A549 (cell line): Measurements from ENCODE around the gene VARS2. TPM values are rescaled to one million over a fixed set of nuclear protein-coding genes. Genes with fewer than 3 reads are reported as not detected.

Experiments
- ATAC-seq, 2 experiments: fragments of 200-7000 bp in 1 of 2; fragments of >200 bp in 1 of 2; cut with Nextera tagmentation in 1 of 2; cut with Tn5 transposase in 1 of 2; 3 replicates each; pipeline versions ENCODE4 v1.8.0 to v1.9.1; 2018 to 2020; ENCODE audit warnings: mild to moderate bottlenecking in 1 of 2, moderate library complexity in 1 of 2
- CTCF ChIA-PET: fragments of 300-600 bp; sonication (Branson Sonifier 250); formaldehyde crosslinking; extraction: SDS; loops from one replicate; lab custom pipeline; 2021; ENCODE audit warnings: antibody characterized with exemption, inconsistent platforms; lab: Yijun Ruan, JAX
- POLR2A ChIA-PET: fragments of 350-600 bp; formaldehyde crosslinking; extraction: SDS; loops from one replicate; lab custom pipeline; 2021; ENCODE audit warnings: antibody characterized with exemption, inconsistent platforms; lab: Yijun Ruan, JAX
- DNase-seq, 2 experiments: peaks; one replicate each; pipeline versions ENCODE4 v3.0.0 to v3.0.0-alpha.2; 2011 to 2016; ENCODE audit warnings: low read depth in 1 of 2, low spot score in 1 of 2
- FAIRE-seq: peaks from 2 replicates; lab custom pipeline; 2011; peaks lifted over from hg19 to GRCh38; lab: Jason Lieb, UNC
- H3K27ac ChIP-seq, 2 experiments: fragments of >200 bp; sonication (Bioruptor Twin); formaldehyde crosslinking; 3 replicates each; pipeline ENCODE4 v1.5.1; 2016 to 2017
- H3K4me1 ChIP-seq: fragments of >200 bp; sonication (Bioruptor Twin); formaldehyde crosslinking; 3 replicates; pipeline ENCODE4 v1.6.1; 2016
- H3K4me2 ChIP-seq: fragments of >200 bp; sonication (Bioruptor Twin); formaldehyde crosslinking; 3 replicates; pipeline ENCODE4 v1.6.1; 2016
- H3K4me3 ChIP-seq: fragments of >200 bp; sonication (Bioruptor Twin); formaldehyde crosslinking; 3 replicates; pipeline ENCODE4 v1.5.1; 2016
- H3K9me3 ChIP-seq: fragments of >200 bp; sonication (Bioruptor Twin); formaldehyde crosslinking; 3 replicates; pipeline ENCODE4 v1.6.1; 2016
- CBX2 ChIP-seq: fragments of 200-600 bp; sonication (generic); IDR thresholded peaks from 2 replicates; pipeline ENCODE4 v1.6.1; 2016; ENCODE audit warnings: low read depth, mild to moderate bottlenecking, borderline replicate concordance
- EHMT2 ChIP-seq: fragments of 200-600 bp; sonication (generic); IDR thresholded peaks from 2 replicates; pipeline ENCODE4 v1.6.1; 2016; ENCODE audit warnings: antibody characterized with exemption, low read depth, mild to moderate bottlenecking, moderate library complexity
- EP300 ChIP-seq, 2 experiments: fragments of >200 bp; sonication (Bioruptor Twin); formaldehyde crosslinking; IDR thresholded peaks; 2 replicates in 1 of 2; 3 replicates in 1 of 2; pipeline ENCODE4 v1.6.1; 2016 to 2017
- FOSB ChIP-seq: fragments of 250-450 bp; sonication (Bioruptor Pico); IDR thresholded peaks from 2 replicates; pipeline ENCODE4 v1.5.0; 2020; ENCODE audit warnings: mild to moderate bottlenecking, moderate library complexity
- GATA3 ChIP-seq: IDR thresholded peaks from 2 replicates; pipeline ENCODE4 v1.6.1; 2012; ENCODE audit warnings: borderline replicate concordance
- HEYL ChIP-seq: fragments of 250-450 bp; sonication (Bioruptor Pico); IDR thresholded peaks from 2 replicates; pipeline ENCODE4 v1.8.0; 2021; ENCODE audit warnings: mild to moderate bottlenecking, moderate library complexity
- HOXA7 ChIP-seq: fragments of 250-450 bp; sonication (Bioruptor Pico); IDR thresholded peaks from 2 replicates; pipeline ENCODE4 v1.5.0; 2020; ENCODE audit warnings: mild to moderate bottlenecking, moderate library complexity
- HOXB5 ChIP-seq: fragments of 250-450 bp; sonication (Bioruptor Pico); IDR thresholded peaks from 2 replicates; pipeline ENCODE4 v1.5.0; 2020; ENCODE audit warnings: mild to moderate bottlenecking, moderate library complexity
- KDM1A ChIP-seq: fragments of 200-600 bp; sonication (generic); IDR thresholded peaks from 2 replicates; pipeline ENCODE4 v1.6.1; 2016; ENCODE audit warnings: low read depth, mild to moderate bottlenecking
- RAD21 ChIP-seq, 2 experiments: fragments of >200 bp in 1 of 2; sonication (Bioruptor Twin) in 1 of 2; formaldehyde crosslinking in 1 of 2; IDR thresholded peaks in 1 of 2; conservative IDR thresholded peaks in 1 of 2; 2 replicates in 1 of 2; 3 replicates in 1 of 2; pipeline ENCODE4 v1.6.1; 2012 to 2018; ENCODE audit warnings: inconsistent platforms in 1 of 2
- SMC3 ChIP-seq: fragments of >200 bp; sonication (Bioruptor Twin); formaldehyde crosslinking; IDR thresholded peaks from 3 replicates; pipeline ENCODE4 v1.6.1; 2018; ENCODE audit warnings: inconsistent platforms
- ZNF302 ChIP-seq: fragments of 250-450 bp; sonication (Bioruptor Pico); IDR thresholded peaks from 2 replicates; pipeline ENCODE4 v1.9.0; 2021; ENCODE audit warnings: inconsistent platforms, mild to moderate bottlenecking, moderate library complexity
- ZSCAN20 ChIP-seq: fragments of 250-450 bp; sonication (Bioruptor Pico); IDR thresholded peaks from 2 replicates; pipeline ENCODE4 v1.8.0; 2022; ENCODE audit warnings: mild to moderate bottlenecking, moderate library complexity
- WGBS: methylation state at CpG from one replicate; pipeline ENCODE4 v1.1.6; 2017; ENCODE audit errors: missing lambda C conversion rate; 5-methylcytosine and 5-hydroxymethylcytosine counted together
- polyA plus RNA-seq, 4 experiments: library from polyadenylated mRNA; depleted of rRNA in 3 of 4; stranded (reverse); fragments of >200 nt; fragmentation: RNase III in 1 of 4; extraction: RNeasy Plus Mini Kit Qiagen cat#74134 plus additional on column Dnase treatment in 1 of 4; gene quantifications; 2 replicates in 3 of 4; 3 replicates in 1 of 4; pipeline ENCODE4 v1.2.3, GENCODE V29; 2011 to 2017
- TF ChIP-seq, protein P1 (sequence below): IDR thresholded peaks from 2 replicates; pipeline ENCODE4 v1.6.1; 2012
- TF ChIP-seq, protein P2 (sequence below): fragments of >200 bp; sonication (Bioruptor Twin); formaldehyde crosslinking; IDR thresholded peaks from 3 replicates; pipeline ENCODE4 v1.5.1; 2016
- TF ChIP-seq, protein P3 (sequence below): IDR thresholded peaks from 2 replicates; pipeline ENCODE4 v1.6.1; 2012
- TF ChIP-seq, protein P4 (sequence below): fragments of 450-650 bp; IDR thresholded peaks from 2 replicates; pipeline ENCODE4 v1.6.1; 2014; ENCODE audit warnings: antibody characterized with exemption
- TF ChIP-seq, protein P5 (sequence below): fragments of >200 bp; sonication (Bioruptor Twin); formaldehyde crosslinking; IDR thresholded peaks from 2 replicates; pipeline ENCODE4 v1.6.1; 2016

VARS2 gene
- polyA plus RNA-seq, 2 of the 4 experiments (the other 2 are of a cell fraction): 15.0 to 15.5 TPM

DNA sequence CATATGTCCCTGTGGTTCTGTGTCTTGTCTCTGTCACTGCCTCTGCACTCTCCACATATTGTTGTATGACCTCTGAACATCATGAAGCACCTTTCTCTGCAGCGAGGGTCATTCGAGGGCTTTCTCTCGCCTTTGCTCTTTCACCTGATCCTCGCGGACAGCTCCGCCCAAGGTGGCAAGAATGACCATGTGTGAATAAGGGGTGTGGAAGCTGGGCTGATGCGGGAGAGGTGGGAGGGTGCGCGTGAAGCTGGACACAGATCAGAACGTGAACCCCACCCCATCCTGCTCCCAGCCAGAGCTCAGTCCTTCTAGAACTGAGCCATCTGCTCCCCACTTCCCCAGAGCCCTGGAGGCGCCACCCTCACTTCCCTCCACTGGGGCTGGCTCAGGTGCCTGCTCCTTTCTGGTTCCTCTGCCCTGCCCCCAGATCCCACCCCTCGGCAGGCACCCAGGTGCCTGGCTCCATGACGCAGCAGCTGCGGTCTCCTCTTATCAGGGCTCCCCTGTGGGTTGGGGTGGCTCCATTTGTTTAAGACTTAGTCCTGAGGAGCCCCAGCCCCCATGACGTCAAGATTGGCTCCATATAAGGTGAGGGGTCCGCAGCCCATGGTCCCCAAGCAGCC lies 26.4 kb downstream of the VARS2 start, which contains the start of gene MUCL3:
Gene MUCL3, plus strand, starts transcription at position 613 of the 626 bp plus-strand sequence. CDS start 27 bp downstream, outside the sequence.
- H3K9me3 ChIP-seq: no peaks in the 10 kb centered on the region
- no peak for ATAC-seq
- H3K4me3 ChIP-seq: no peak within 1 kb of the TSS
- 89% methylated on average over 10 of the region's 16 CpGs for WGBS
- FAIRE-seq: no peak
- TF ChIP-seq KDM1A (no peak), HEYL (CRISPR knock-in tag) (no peak), EHMT2 (no peak), ZNF302 (CRISPR knock-in tag) (no peak)
- no peak for DNase-seq
- ChIA-PET CTCF (interaction anchor here (0.6 to 4.7 kb wide), 5 partner anchors 15 to 140 kb away, joined by 3 to 47 read pairs (median 4); partner anchors contain the start of gene VARS2), POLR2A (interaction anchor here (0.7 kb wide), 1 partner anchor 24 kb away, joined by 5 read pairs; no protein-coding TSS in a partner anchor)
- peaks cover 14% of the 10 kb centered on the region for H3K4me1 ChIP-seq
- H3K4me2 ChIP-seq: no peak within 1 kb of the TSS
- peak within 1 kb of the TSS; percentile 80 to 84; a peak in 4 of 6 replicates for H3K27ac ChIP-seq

DNA sequence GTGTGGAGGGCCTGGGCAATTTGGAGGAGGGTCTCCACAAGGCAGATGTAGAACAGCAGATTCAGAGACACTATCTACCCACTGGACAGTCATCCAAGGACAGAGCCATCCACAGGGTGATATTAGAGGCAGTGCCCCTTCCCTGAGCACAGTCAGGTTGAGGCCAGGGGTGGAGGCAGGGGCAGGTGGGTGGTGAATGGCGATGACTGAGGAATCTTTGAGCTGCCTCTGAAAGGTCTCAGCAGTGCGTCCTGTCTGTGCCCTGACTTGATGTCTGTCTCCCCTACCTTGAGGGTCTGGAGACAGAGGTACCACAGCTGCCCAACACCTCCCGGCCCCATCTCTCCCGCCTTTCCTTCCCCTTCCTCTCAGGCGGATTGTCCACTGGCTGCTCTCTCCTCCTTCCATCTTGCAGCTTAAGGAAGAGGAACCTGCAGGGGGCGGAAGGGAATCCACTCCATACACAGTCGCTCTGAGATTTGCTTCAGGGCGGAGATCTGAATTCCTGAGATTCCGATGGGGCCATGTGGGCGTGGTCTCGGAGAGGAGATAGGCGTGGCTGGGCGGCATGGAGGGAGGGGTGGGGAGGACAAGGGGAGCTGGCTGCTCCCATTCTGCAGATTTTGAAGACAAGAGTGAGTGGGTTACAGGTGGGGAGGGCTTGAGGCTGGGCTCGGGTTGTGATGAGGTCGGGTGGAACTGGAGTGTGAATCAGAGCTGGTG lies 28.5 kb downstream of the VARS2 start:
- H3K4me1 ChIP-seq: peaks cover 14% of the 10 kb centered on the region
- ATAC-seq: peak; percentile 95 to 97
- H3K4me3 ChIP-seq: peak overlapping the region; percentile 12; the same call in 1 of the 3 replicates
- peak; percentile 85 to 87 for DNase-seq
- WGBS: 16% methylated on average over 8 of the region's 15 CpGs
- no peak for FAIRE-seq
- ChIA-PET POLR2A (interaction anchor here (1.1 kb wide), 1 partner anchor 36 kb away, joined by 3 read pairs; no protein-coding TSS in a partner anchor), CTCF (interaction anchor here (0.6 to 4.7 kb wide), 32 partner anchors 10 to 298 kb away, joined by 3 to 47 read pairs (median 4); partner anchors contain the start of genes SFTA2 and VARS2)
- H3K27ac ChIP-seq: peak overlapping the region; percentile 80 to 84
- no peaks in the 10 kb centered on the region for H3K9me3 ChIP-seq
- H3K4me2 ChIP-seq: peak overlapping the region; percentile 71
- TF ChIP-seq SMC3 (peak; percentile 63), RAD21 (conservative IDR thresholded peaks at IDR 0.05 in 1 of 2, IDR thresholded peaks at IDR 0.05 in 1 of 2) (peak; percentile 56; a peak in 4 of 5 replicates)
- TF ChIP-seq, protein P1, sequence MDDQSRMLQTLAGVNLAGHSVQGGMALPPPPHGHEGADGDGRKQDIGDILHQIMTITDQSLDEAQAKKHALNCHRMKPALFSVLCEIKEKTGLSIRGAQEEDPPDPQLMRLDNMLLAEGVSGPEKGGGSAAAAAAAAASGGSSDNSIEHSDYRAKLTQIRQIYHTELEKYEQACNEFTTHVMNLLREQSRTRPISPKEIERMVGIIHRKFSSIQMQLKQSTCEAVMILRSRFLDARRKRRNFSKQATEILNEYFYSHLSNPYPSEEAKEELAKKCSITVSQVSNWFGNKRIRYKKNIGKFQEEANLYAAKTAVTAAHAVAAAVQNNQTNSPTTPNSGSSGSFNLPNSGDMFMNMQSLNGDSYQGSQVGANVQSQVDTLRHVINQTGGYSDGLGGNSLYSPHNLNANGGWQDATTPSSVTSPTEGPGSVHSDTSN: no peak
- TF ChIP-seq, protein P2, sequence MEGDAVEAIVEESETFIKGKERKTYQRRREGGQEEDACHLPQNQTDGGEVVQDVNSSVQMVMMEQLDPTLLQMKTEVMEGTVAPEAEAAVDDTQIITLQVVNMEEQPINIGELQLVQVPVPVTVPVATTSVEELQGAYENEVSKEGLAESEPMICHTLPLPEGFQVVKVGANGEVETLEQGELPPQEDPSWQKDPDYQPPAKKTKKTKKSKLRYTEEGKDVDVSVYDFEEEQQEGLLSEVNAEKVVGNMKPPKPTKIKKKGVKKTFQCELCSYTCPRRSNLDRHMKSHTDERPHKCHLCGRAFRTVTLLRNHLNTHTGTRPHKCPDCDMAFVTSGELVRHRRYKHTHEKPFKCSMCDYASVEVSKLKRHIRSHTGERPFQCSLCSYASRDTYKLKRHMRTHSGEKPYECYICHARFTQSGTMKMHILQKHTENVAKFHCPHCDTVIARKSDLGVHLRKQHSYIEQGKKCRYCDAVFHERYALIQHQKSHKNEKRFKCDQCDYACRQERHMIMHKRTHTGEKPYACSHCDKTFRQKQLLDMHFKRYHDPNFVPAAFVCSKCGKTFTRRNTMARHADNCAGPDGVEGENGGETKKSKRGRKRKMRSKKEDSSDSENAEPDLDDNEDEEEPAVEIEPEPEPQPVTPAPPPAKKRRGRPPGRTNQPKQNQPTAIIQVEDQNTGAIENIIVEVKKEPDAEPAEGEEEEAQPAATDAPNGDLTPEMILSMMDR: peak; percentile 41
- TF ChIP-seq, protein P3, sequence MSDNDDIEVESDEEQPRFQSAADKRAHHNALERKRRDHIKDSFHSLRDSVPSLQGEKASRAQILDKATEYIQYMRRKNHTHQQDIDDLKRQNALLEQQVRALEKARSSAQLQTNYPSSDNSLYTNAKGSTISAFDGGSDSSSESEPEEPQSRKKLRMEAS: peak; percentile 42
- TF ChIP-seq, all 56 proteins: peak for 4

DNA sequence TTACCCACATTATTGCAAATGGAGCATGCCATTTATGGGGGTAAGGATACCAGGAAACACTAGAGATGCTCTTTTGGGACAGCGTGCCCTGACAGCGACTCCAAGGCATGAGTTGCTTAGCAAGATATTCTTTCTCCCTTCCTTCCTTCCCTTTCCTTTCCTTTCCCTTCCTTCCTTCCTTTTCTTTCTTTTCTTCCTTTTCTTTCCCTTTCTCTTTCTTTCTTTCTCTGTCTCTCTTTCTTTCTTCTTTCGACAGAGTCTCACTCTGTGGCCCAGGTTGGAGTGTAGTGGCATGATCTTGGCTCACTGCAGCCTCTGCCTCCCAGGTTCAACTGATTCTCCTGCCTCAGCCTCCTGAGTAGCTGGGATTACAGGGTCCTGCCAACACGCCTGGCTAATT lies 30.0 kb downstream of the VARS2 start:
- ChIA-PET POLR2A (no interaction called here), CTCF (interaction anchor here (0.7 to 4.7 kb wide), 3 partner anchors 29 to 126 kb away, joined by 3 to 47 read pairs (median 10); partner anchors contain the start of gene VARS2)
- no peak overlapping the region for H3K4me3 ChIP-seq
- FAIRE-seq: no peak
- no peaks in the 10 kb centered on the region for H3K9me3 ChIP-seq
- ATAC-seq: no peak
- peaks cover 14% of the 10 kb centered on the region for H3K4me1 ChIP-seq
- no peak for DNase-seq
- WGBS: 94% methylated on average over 4 of the region's 4 CpGs
- H3K27ac ChIP-seq: no peak overlapping the region
- no peak overlapping the region for H3K4me2 ChIP-seq
- TF ChIP-seq GATA3 (no peak), ZNF302 (CRISPR knock-in tag) (no peak), HOXA7 (CRISPR knock-in tag) (no peak), HOXB5 (CRISPR knock-in tag) (no peak), CBX2 (no peak), EP300 (IDR thresholded peaks at IDR 0.05) (no peak), FOSB (CRISPR knock-in tag) (no peak), ZSCAN20 (CRISPR knock-in tag) (no peak)
- TF ChIP-seq, protein P4, sequence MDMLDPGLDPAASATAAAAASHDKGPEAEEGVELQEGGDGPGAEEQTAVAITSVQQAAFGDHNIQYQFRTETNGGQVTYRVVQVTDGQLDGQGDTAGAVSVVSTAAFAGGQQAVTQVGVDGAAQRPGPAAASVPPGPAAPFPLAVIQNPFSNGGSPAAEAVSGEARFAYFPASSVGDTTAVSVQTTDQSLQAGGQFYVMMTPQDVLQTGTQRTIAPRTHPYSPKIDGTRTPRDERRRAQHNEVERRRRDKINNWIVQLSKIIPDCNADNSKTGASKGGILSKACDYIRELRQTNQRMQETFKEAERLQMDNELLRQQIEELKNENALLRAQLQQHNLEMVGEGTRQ: no peak
- TF ChIP-seq, protein P5, sequence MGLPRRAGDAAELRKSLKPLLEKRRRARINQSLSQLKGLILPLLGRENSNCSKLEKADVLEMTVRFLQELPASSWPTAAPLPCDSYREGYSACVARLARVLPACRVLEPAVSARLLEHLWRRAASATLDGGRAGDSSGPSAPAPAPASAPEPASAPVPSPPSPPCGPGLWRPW: no peak
